Esophagus muscularis mucosa (tissue), 4 donors: Measurements from ENCODE around the gene TENT4B.

ENCODE experiments used
- EP300 ChIP-seq: sonication (generic); formaldehyde crosslinking; IDR thresholded peaks from one replicate; pipeline ENCODE4 v1.6.1; 2017; ENCODE audit warnings: antibody characterized with exemption
- POLR2A ChIP-seq: fragments of 450-650 bp; IDR thresholded peaks from one replicate; pipeline ENCODE4 v1.6.1; 2017; ENCODE audit warnings: antibody characterized with exemption, moderate library complexity, mild to moderate bottlenecking, low read depth
- POLR2AphosphoS5 ChIP-seq, 2 donors: sonication (generic); formaldehyde crosslinking; IDR thresholded peaks; one replicate each; pipeline ENCODE4 v1.6.1; 2017; ENCODE audit warnings: antibody characterized with exemption in 2 of 2
- TF ChIP-seq, protein P1 (sequence below), 3 experiments: fragments of 200-600 bp in 2 of 3; fragments of 450-650 bp in 1 of 3; sonication (generic) in 2 of 3; IDR thresholded peaks; one replicate each; pipeline ENCODE4 v1.5.1; 2017 to 2019; ENCODE audit warnings: antibody characterized with exemption in 3 of 3, mild to moderate bottlenecking in 2 of 3, moderate library complexity in 1 of 3

DNA sequence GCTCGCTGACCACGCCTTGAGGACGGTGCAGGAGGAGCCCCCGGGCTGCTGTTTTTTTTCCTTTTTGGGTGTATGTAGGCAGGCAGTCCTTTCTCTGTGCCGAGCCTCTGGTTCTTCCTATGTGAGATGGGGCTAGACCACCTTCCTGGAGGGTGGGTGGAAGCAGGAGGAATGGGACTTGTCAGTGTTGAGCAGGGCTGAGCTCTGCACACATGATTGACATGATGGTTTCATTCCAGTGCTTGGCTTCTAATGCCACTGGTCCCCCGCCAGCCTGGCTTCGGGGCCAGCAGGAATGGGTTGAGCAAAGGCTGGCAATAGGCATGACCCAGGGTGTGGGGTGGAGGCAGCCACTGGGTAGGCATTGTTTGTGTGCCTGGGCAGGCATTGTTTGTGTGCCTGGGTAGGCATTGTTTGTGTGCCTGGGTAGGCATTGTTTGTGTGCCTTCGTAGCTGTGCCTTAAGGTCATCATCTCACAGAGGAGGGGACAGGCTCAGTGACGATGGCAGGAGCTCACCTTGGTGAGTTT lies 99.0 kb downstream of the TENT4B start:
- TF ChIP-seq, protein P1, sequence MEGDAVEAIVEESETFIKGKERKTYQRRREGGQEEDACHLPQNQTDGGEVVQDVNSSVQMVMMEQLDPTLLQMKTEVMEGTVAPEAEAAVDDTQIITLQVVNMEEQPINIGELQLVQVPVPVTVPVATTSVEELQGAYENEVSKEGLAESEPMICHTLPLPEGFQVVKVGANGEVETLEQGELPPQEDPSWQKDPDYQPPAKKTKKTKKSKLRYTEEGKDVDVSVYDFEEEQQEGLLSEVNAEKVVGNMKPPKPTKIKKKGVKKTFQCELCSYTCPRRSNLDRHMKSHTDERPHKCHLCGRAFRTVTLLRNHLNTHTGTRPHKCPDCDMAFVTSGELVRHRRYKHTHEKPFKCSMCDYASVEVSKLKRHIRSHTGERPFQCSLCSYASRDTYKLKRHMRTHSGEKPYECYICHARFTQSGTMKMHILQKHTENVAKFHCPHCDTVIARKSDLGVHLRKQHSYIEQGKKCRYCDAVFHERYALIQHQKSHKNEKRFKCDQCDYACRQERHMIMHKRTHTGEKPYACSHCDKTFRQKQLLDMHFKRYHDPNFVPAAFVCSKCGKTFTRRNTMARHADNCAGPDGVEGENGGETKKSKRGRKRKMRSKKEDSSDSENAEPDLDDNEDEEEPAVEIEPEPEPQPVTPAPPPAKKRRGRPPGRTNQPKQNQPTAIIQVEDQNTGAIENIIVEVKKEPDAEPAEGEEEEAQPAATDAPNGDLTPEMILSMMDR (IDR thresholded peaks at IDR 0.05), result no peak
- TF ChIP-seq POLR2AphosphoS5 (IDR thresholded peaks at IDR 0.05) (no peak), POLR2A (no peak), EP300 (no peak)
